Measurements from ENCODE around the gene RAVER1.
"Not testable (repeated sequence)": the region's sequence is repeated elsewhere in the genome, so short reads cannot be mapped to it uniquely, and the experiment has no call there.

The RAVER1 gene, protein sequence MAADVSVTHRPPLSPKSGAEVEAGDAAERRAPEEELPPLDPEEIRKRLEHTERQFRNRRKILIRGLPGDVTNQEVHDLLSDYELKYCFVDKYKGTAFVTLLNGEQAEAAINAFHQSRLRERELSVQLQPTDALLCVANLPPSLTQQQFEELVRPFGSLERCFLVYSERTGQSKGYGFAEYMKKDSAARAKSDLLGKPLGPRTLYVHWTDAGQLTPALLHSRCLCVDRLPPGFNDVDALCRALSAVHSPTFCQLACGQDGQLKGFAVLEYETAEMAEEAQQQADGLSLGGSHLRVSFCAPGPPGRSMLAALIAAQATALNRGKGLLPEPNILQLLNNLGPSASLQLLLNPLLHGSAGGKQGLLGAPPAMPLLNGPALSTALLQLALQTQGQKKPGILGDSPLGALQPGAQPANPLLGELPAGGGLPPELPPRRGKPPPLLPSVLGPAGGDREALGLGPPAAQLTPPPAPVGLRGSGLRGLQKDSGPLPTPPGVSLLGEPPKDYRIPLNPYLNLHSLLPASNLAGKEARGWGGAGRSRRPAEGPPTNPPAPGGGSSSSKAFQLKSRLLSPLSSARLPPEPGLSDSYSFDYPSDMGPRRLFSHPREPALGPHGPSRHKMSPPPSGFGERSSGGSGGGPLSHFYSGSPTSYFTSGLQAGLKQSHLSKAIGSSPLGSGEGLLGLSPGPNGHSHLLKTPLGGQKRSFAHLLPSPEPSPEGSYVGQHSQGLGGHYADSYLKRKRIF

DNA sequence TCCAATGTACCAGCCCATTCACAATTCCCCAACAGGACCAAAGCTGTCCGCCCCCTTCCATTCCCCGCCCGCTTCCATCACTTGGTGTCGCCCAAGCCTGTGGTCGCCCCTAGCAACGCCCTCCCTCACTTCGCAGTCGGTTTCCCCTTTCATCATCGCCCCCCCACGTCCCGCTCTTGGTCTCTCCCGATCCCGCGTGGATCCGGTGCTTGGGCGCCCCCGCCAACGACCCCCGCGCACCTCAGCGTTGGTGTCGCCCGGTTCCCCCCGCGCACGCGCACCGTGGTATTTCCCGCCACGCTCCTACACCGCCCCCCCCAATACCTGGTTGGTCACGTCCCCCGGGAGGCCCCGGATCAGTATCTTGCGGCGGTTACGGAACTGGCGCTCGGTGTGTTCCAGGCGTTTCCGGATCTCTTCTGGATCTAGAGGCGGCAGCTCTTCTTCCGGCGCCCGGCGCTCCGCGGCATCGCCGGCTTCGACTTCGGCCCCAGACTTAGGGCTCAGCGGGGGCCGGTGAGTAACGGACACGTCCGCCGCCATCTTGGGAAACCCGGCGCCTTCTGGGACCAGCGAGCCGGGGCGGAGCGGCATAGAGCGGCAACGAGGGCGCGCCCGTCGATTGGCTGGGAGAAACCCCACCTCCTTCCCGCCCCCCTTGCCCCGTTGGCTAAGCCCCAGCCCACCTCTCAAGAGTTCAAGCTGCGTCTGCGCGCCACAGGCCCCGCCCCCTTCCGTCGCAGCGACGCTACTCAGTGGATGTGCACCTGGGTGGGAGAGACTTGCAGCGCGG is at the start of gene RAVER1:
TSS of gene RAVER1 (minus strand) at position 565 of the 793 bp plus-strand sequence. CDS start at position 543, 22 bp downstream.
- DNase-seq: peak; percentile 89

DNA sequence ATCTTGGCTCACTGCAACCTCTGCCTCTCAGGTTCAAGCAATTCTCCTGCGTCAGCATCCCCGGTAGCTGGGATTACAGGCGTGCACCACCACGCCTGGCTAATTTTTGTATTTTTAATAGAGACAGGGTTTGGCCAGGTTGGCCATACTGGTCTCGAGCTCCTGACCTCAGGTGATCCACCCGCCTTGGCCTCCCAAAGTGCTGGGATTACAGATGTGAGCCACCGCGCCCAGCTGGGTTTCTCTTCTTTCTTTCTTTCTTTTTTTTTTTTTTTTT is 49.8 kb upstream of the RAVER1 start:
- not testable (repeated sequence) for DNase-seq

DNA sequence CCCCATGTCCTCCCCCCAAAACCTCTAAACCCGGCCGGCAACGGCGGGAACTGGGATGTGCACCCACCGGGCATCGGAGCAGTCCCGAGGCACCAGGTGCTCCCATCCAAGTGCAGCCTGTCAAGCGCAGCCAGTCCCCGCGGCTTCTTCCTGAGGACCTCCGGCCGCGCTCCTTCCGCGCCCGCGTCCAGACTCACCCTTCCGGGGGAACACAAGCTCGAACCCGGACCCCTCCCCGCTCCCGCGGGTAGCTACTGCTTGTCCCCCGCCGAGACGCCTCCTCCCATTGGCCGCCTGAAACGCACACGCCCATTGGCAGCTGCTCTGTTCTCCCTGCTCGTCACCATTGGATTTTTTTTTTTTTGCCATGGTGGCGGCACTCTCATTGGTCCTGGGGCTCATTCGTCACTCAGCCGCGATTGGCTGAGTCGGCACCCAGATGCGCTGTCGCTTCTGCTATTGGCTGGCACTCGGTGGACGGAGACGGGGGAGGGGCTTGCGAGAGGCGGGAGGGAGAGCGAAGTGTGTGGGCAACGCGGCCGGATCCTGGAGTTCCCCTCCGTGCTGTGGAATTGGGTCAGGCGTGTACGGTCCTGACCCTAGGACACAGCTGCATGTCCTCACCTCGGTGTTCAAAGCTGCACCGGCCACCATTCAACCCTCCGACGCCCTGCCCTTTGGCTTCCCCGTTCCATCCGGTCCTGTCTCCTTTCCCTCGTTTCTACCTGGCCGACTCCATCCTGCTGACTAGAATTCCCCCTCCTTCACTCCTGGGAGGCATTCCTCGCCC is 47.2 kb upstream of the RAVER1 start, which contains the start of gene TYK2:
TSS of gene TYK2 (minus strand) at position 260 of the 790 bp plus-strand sequence. CDS start 2,166 bp downstream, outside the sequence.
- peak; percentile 97 for DNase-seq

DNA sequence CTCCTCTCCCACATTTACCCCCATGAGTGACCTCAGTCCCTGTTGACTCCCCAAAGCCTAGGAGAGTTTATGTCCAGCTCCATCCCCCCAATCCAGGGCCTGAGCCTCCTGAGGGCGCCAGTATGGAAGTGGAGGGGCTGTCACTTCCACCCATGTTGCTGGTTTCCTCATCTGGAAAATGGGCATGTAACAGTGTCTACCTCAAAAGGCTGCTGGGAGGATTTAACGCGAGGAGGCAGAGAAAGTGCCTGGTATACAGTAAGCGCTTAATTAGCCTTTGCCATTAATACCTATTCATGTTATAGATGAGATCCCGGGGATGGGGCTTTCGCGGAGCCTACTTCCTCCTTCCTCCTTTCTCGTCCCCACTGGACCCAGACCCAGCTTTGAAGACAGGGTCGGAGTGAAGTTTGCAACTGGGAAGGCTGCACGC is 46.6 kb upstream of the RAVER1 start:
- no peak for DNase-seq

DNA sequence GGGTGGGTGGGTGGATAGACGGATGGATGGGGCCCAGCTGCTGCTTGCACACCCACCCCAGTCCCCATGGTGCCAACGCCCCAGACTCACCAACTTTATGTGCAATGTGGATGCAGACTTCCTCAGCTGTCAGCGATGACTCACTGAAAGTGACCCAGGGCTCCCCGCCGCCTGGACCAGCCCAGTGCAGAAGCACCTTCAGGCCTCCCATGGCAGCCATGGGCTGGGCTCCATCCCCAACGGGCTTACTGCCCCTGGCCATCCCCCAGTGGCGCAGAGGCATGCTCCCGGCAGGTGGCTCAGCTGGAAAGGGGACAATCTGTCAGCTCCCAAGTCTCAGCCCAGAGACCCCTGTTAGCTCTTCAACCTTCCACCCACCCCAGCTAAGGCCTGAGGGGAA is 44.8 kb upstream of the RAVER1 start:
- DNase-seq: no peak

DNA sequence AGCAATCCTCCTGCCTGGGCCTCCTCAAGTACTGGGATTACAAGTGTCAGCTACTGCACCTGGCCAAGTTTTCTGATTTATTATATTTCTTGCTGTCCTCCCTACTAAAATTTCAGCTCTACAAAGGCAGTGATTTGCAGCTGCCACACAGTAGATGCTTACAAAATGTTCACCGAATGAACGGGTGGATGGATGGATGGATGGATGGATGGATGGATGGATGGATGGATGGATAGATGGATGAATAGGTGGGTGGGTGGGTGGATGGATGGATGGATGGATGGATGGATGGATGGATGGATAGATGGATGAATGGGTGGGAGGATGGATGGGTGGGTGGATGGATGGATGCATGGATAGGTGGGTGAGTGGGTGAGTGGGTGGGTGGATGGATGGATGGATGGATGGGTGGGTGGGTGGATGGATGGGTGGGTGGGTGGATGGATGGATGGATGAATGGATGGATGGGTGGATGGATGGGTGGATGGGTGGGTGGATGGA is 43.9 kb upstream of the RAVER1 start:
- DNase-seq: not testable (repeated sequence)

DNA sequence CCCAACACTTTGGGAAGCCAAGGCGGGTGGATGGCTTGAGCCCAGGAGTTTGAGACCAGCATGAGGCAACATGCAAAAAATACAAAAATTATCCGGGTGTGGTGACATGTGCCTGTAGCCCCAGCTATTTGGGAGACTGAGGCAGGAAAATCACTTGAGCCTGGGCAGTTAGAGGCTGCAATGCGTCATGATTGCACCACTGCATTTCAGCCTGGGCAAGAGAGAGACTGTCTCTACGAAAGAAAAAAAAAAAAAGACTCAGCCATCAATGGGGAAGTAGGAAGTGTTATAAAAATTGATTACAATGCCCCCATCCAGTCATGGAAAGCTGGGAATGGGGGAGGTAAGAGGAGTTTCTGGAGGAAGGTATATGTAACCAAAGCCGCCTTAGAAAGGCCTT is 41.6 kb upstream of the RAVER1 start:
- DNase-seq: no peak

DNA sequence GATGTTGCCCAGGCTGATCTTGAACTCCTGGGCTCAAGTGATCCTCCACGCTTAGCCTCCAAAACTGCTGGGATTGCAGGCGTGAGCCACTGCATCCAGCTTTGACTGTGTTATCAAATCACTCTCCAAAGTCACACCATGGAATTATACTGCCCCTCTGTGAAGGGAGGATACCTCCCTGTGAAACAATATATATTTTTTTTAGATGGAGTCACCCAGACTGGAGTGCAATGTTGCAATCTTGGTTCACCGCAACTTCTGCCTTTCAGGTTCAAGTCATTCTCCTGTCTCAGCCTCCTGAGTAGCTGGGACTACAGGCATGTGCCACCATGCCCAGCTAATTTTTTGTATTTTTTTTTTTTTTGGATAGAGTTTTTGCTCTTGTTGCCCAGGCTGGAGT is 39.4 kb upstream of the RAVER1 start:
- DNase-seq: peak; percentile 96

DNA sequence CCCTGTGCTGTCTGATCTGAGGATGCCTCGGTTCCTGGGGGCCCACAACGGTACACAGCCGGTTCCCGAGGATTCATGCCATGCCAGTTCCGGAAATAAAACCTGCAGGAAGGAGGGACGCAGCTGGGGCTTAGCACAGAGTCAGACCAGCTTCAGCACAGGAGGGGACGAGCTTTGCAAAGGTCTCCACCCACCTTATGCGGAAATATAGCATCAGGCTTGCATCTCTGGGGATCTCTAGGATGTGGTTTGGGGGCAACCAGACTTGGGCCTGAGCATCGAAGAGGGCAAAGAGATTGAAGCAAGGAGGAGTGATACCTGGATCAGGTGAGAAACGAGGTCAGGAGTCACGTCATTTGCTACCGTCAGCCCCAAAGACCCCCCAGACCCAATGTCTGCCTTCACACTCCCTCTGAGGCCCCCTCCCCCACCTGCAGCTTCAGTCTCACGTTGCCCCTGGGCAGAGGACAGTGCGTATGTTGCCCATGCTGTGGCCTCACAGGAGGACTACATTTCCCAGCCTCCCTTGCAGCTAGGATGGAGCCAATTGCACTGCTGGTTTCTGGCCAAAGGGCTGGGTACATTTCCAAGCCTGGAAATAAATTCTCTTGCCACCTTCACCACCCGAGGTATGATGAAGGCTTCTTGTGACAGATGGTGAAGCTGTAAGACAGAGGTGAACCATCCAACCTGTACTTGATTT is 34.9 kb upstream of the RAVER1 start:
- DNase-seq: no peak

DNA sequence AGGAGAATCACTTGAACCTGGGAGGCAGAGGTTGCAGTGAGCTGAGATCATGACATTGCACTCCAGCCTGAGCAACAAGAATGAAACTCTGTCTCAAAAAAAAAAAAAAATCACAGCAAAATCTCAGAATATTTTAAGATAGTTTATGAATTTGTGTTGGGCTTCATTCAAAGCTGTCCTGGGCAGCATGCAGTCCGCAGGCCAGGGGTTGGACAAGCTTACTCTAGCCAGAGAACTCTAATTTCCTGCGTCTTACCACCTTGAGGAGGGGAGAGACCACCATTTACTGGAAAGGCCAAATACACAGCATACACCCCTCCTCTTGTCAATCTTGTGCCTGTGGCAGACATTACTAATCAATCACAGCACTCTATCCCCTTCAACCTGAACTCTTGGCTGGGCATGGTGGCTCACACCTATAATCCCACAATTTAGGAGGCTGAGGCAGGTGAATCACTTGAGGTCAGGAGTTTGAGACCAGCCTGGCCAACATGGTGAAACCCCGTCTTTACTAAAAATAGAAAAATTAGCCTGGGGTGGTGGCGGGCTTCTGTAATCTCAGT is 33.7 kb upstream of the RAVER1 start:
- DNase-seq: not testable (repeated sequence)

DNA sequence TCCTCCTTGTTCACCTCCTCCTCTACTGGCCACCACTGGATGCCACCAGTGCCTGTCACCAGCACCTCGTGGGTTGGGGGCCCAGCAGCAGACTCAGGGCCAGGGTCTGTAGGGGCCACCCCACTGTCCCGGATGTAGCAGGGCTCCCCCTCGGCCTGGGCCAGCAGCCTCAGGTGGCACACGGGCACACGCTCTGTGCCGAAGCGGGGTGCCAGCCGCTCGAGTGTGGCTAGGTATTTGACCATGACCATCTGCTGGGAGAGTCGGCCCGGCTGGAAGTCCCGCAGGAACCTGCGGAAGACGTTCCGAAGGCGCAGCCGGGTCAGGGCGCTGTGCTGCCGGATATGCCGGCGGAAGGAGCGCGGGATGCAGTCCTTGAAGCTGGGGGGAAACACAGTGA is 32.2 kb upstream of the RAVER1 start:
- no peak for DNase-seq

DNA sequence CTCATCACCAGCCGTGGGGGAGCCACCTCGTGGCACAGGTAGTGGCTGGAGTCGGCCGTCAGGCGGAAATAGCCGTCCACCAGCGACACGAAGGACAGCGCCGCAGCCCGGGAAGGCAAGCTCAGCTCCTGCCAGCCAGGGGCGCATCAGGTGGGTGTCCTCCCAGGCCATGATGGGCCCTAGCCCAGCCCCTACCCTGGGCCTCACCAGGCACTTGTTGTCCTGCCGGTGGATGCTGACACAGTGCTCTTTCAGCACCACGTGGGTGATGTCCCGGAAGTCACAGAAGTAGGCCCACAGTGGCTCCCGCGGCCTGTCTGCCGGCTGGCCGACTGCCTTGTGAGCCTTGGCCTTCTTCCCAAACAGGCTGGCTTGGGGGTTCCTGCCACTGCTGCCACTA is 31.3 kb upstream of the RAVER1 start:
- no peak for DNase-seq

DNA sequence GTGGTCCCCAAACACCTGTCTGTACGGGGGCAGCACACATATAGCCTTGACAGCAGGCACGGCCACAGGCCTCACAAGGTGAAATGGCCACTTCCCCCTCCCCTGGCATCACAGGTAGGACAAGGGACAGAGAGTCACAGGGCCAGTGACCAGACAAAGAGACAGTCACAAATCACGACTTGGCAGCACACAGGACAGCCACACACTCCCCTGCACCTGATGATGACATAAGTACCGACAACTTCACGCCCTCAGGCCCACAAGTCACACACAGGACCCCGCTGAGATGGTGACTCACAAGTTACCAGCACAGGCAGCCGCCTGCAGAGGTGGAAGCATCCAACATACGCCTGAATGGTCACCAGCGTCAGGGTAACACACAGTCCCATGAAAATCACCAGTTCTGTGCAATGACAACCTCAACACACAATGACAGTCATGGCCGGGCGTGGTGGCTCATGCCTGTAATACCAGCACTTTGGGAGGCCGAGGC is 30.5 kb upstream of the RAVER1 start:
- DNase-seq: no peak

DNA sequence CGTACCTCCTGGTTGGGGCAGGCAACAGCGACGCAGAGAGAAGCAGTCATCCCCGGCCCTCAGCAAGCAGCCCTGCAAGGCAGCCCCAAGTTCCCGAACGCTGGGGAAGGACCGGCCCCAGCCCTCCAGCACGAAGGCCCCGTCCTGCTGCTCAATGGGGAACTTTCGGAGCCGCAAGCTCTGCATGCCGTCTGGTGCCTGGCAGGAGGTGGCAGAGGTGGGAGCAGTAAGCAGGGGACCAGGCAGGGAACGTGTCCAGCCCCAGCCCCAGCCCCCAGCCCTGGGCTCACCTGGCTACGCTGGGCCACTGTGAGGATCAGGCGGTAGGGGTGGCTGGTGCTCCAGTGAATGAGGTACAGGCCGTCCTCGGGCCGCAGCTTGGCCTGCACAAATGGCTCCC is 28.9 kb upstream of the RAVER1 start:
- no peak for DNase-seq

DNA sequence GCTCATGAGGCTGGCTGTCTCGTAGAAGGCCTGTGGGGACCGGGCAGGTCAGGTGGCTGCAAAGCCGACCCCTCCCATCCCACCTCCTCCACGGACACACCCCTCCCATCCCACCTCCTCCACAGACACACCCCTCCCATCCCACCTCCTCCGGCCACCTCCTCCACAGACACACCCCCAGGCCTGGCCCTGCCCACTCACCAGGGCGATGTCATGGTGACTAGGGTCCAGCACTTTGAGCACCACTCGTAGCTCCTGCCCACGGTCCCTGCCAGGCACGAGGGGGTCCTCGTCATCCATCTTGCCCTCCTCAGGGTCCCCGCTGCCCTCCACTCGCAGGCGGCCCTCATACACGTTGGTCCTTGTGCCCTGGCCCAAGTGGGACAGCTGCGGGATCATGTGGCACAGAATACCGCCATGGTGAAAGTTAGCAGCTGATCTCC is 28.3 kb upstream of the RAVER1 start:
- no peak for DNase-seq

DNA sequence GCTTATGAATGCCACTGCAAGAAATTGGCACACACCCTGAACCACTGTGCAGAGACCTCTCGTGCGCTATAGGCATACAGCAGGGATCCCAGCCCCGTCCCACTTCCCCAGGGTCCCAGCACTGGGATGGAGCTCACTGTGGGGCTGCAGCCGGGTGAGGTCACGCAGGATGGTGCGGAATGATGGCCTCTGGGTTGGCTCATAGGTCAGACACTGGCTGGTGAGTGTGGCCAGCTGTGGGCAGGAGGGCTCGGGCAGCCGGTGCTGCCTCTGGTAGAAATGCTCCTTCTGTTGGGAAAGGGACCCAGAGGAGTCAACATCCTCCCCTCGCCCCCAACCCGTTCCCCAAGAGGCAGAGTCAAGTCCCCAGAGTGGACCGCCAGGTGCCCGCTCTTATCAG is 23.1 kb upstream of the RAVER1 start:
- no peak for DNase-seq

DNA sequence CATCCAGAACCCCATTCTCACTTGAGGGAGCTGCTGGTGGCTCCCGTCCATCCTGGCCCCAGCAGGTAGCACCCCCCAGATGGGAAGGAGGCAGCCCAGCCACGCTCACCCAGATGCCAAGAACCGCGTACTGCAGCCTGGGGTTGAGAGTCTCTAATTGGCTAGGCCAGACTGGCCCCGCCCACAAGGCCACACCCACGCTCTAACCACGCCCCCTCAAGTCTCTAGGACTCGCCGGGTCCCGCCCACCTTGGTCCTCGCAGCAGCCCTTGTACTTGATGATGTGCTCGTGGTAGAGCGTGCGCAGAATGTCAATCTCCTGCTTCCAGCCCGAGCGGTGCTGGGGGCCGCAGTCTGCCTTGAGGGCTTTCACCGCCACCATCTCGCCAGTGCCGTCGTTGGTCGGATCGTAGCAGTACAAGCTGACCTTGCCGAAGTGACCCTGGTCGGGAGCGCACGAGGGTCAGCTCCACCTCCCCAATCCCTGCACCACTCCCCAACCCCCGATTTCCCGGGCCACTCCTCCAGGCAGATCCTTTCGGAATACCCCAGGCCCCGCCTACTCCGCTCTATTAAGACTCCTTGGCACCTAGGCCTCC is 20.6 kb upstream of the RAVER1 start:
- DNase-seq: no peak

DNA sequence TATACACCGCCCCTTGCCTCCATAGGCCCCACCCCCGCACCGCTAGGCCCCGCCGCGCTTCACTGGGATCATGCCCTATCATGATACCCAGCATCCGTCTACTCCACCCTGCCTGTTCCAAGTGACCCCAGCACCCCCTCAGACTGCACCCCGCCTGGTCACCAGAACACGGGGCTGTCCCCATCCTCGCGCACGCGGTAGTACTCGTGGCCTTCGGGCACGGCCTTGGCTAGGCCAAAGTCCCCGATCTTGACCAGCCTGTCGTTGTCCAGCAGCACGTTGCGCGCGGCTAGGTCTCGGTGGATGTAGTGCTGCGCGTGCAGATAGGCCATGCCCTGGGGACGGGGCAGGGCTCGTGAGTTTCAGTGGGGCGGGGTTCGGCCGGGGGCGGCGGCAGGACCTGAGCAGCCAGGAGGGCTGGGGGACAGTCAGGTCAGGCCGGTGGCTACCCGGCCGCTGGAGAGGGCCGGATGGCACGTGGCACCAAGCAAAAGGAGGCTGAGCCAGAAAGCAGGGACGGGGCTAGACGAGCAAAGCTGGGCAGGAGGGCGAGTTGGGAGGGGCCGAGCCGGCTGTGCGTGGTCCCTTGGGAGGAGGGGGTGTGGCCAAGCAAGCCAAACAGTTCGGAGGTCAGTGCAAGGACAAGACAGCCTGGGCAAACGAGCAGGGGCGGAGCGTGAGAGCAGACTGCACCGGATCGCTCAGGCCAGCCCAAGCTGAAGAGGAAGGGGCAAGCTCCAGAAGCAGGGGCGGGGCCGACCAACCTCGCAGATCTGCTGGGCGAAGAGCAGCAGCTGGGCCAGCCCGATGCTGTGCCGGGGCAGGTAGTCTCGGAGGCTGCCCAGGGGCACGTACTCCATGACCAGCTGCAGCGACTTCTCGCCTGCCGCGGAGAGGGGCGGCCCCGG is 19.7 kb upstream of the RAVER1 start:
- no peak for DNase-seq

DNA sequence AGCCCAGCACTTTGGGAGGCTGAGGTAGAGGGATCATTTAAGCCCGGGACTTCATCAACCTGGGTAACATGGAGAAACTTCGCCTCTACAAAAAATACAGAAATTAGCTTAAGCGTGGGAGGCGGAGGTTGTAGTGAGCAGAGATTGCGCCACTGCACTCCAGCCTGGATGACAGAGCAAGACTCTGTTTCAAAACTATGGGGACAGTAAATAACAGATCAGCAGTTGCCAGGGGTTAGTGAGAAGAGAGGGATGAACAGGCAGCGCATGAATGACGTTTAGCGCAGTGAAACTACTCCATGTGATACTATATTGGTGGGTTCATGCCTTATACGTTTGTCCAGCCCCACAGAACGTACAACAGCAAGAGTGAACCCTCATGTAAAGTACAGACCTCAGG is 13.2 kb upstream of the RAVER1 start:
- DNase-seq: peak; percentile 79

DNA sequence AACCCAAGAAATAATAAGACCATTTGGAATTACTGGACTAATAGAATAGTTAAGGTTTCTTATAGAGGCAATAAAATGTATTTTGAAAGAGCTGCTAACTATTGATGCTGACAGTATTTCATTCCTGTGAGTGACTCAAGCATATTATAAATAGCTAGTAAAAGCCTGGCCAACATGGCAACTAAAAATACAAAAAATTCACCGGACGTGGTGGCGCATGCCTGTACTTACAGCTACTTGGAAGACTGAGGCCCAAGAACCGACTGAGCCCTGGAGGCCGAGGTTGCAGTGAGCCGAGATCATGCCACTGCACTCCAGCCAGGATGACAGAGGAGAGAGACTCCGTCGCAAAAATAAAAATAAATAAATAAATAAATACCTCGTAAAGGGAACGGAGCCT is 11.5 kb upstream of the RAVER1 start:
- no peak for DNase-seq

Measured in GF-D8 (cell line).